Smooth muscle cell (in vitro differentiated cells): ENCODE data around the gene PLEKHA6. TPM values are rescaled to one million over a fixed set of nuclear protein-coding genes. Genes with fewer than 3 reads are reported as not detected.

ENCODE experiments used
- DNase-seq: peaks from one replicate; lab custom pipeline; 2025; ENCODE audit not compliant: unreplicated experiment; lab: John Stamatoyannopoulos, UW
- H2AFZ ChIP-seq: fragments of 200-600 bp; sonication (generic); 2 replicates; pipeline ENCODE4 v1.6.0; 2016; ENCODE audit warnings: antibody characterized with exemption, low read depth, mild to moderate bottlenecking
- H3F3A ChIP-seq: fragments of 200-600 bp; sonication (generic); 2 replicates; pipeline ENCODE4 v1.6.0; 2017; ENCODE audit warnings: antibody characterized with exemption, low read depth
- H3K27ac ChIP-seq: fragments of 200-600 bp; sonication (generic); 2 replicates; pipeline ENCODE4 v1.5.1; 2016; ENCODE audit warnings: low read depth, mild to moderate bottlenecking
- H3K27me3 ChIP-seq: fragments of 200-600 bp; sonication (generic); 2 replicates; pipeline ENCODE4 v1.6.1; 2016; ENCODE audit warnings: low read depth, mild to moderate bottlenecking
- H3K36me3 ChIP-seq: fragments of 200-600 bp; sonication (generic); 2 replicates; pipeline ENCODE4 v1.5.1; 2016; ENCODE audit warnings: low read depth
- H3K4me1 ChIP-seq: fragments of 200-600 bp; sonication (generic); 2 replicates; pipeline ENCODE4 v1.5.1; 2016; ENCODE audit warnings: low read depth
- H3K4me2 ChIP-seq: fragments of 200-600 bp; sonication (generic); 2 replicates; pipeline ENCODE4 v1.6.0; 2016; ENCODE audit warnings: mild to moderate bottlenecking
- H3K4me3 ChIP-seq: fragments of 200-600 bp; sonication (generic); 2 replicates; pipeline ENCODE4 v1.5.1; 2016; ENCODE audit warnings: mild to moderate bottlenecking
- H3K79me2 ChIP-seq: fragments of 200-600 bp; sonication (generic); 2 replicates; pipeline ENCODE4 v1.6.0; 2016; ENCODE audit warnings: low read depth, mild to moderate bottlenecking
- H3K9ac ChIP-seq: fragments of 200-600 bp; sonication (generic); 2 replicates; pipeline ENCODE4 v1.6.0; 2016; ENCODE audit warnings: low read depth
- H3K9me3 ChIP-seq: fragments of 200-600 bp; sonication (generic); replicated peaks from 2 replicates; pipeline ENCODE4 v1.5.1; 2016; ENCODE audit warnings: low read depth
- H4K20me1 ChIP-seq: fragments of 200-600 bp; sonication (generic); 2 replicates; pipeline ENCODE4 v1.6.0; 2016; ENCODE audit warnings: low read depth
- CTCF ChIP-seq: fragments of 200-600 bp; sonication (generic); IDR thresholded peaks from 2 replicates; pipeline ENCODE4 v1.5.1; 2017; ENCODE audit warnings: borderline replicate concordance, mild to moderate bottlenecking, antibody characterized with exemption; ENCODE audit not compliant: insufficient read depth, poor library complexity, severe bottlenecking
- WGBS: methylation state at CpG from one replicate; pipeline ENCODE4 v1.1.7; 2016; ENCODE audit warnings: low lambda C conversion rate; 5-methylcytosine and 5-hydroxymethylcytosine counted together
- polyA plus RNA-seq: library from polyadenylated mRNA; unstranded; fragments of >200 nt; fragmentation: Nextera tagmentation; extraction: Ambion mirVana; gene quantifications from 2 replicates; pipeline ENCODE4 v1.2.1, GENCODE V29; 2016
- total RNA-seq: library from RNA; depleted of rRNA; stranded (reverse); fragments of >200 nt; gene quantifications from 2 replicates; pipeline ENCODE4 v1.2.3, GENCODE V29; 2014

PLEKHA6 gene
- total and polyA plus RNA-seq, 2 experiments from 2014 or later: 0.45 to 0.85 TPM

- H3K4me2 ChIP-seq: no peak overlapping the region
- no peaks in the 10 kb centered on the region for H4K20me1 ChIP-seq
- no peaks in the 10 kb centered on the region for H3F3A ChIP-seq
- H3K9ac ChIP-seq: no peak overlapping the region
- TF ChIP-seq CTCF: no peak
- no peak for DNase-seq
- H3K36me3 ChIP-seq: no peaks in the 10 kb centered on the region
- no peaks in the 10 kb centered on the region for H3K79me2 ChIP-seq
- no peak overlapping the region for H3K27ac ChIP-seq
- H3K4me3 ChIP-seq: no peak overlapping the region
- H3K27me3 ChIP-seq: peaks cover 6% of the 10 kb centered on the region
- H3K4me1 ChIP-seq: peaks cover 16% of the 10 kb centered on the region
- 87% methylated on average over 3 of the region's 3 CpGs for WGBS
- no peak overlapping the region for H2AFZ ChIP-seq
- no peaks in the 10 kb centered on the region for H3K9me3 ChIP-seq
Observed at GRCh38 chr1:204302769-204303168, 57.0 kb downstream of the PLEKHA6 start.

- no peak for TF ChIP-seq CTCF
- Histone ChIP-seq H3F3A (peaks cover 3% of the 10 kb centered on the region), H3K79me2 (no peaks in the 10 kb centered on the region), H3K9ac (no peak overlapping the region), H3K4me2 (no peak overlapping the region), H3K4me3 (no peak overlapping the region), H3K27ac (no peak overlapping the region), H3K4me1 (peaks cover 12% of the 10 kb centered on the region), H3K9me3 (no peaks in the 10 kb centered on the region), H3K36me3 (no peaks in the 10 kb centered on the region), H4K20me1 (no peaks in the 10 kb centered on the region), H3K27me3 (peaks cover 6% of the 10 kb centered on the region), H2AFZ (no peak overlapping the region)
- 82% methylated on average over 7 of the region's 7 CpGs for WGBS
- DNase-seq: no peak
Observed at GRCh38 chr1:204301171-204301957, 58.4 kb downstream of the PLEKHA6 start.

DNA sequence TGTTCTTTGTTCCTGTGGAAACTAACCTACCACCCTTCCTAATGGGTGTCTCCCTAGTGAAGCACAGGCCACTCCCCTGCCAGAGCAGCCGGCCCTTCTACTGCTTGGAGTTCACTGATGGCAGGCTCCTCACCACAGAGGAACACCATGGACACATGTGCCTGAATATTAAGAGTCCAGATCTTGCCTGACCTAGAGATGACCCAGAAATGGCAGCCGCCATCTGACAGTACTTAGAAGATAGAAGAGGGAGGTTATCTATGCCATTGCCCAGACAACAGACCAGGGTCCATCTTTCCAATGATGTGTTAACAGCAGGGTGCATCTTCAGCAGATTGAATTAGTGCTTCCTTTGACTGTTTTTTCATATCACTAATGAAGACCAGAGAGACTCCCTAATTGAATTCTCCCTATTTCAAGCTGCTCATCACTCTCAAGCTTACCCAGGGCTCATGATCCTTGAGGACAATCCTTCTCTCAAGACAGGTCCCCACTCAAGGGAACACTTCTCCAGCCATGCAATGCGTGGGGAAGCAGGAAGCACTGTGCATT is 59.8 kb downstream of the PLEKHA6 start:
- H3K79me2 ChIP-seq: no peaks in the 10 kb centered on the region
- H3K9ac ChIP-seq: no peak overlapping the region
- H3K4me2 ChIP-seq: no peak overlapping the region
- DNase-seq: no peak
- no peaks in the 10 kb centered on the region for H3K9me3 ChIP-seq
- H3F3A ChIP-seq: peaks cover 13% of the 10 kb centered on the region
- H3K36me3 ChIP-seq: no peaks in the 10 kb centered on the region
- H3K27me3 ChIP-seq: peaks cover 6% of the 10 kb centered on the region
- WGBS: 90% methylated on average over 3 of the region's 3 CpGs
- no peak overlapping the region for H3K27ac ChIP-seq
- no peak for TF ChIP-seq CTCF
- peaks cover 21% of the 10 kb centered on the region for H3K4me1 ChIP-seq
- H2AFZ ChIP-seq: no peak overlapping the region
- H3K4me3 ChIP-seq: no peak overlapping the region
- H4K20me1 ChIP-seq: no peaks in the 10 kb centered on the region
